Head of caudate nucleus (tissue), 42 donors: ENCODE data around the gene HTR1B.

Experiments
- DNase-seq, 42 donors: peaks; one replicate each; pipeline versions ENCODE4 v3.0.0 to v3.0.0-alpha.2; 2020 to 2021; ENCODE audit warnings: mixed read lengths in 7 of 42
- intact Hi-C: fragments of 100-400 bp; cut with DNase I; formaldehyde crosslinking; loops from one replicate; pipeline ENCODE4 v1.15.0; 2022

Gene HTR1B

DNA sequence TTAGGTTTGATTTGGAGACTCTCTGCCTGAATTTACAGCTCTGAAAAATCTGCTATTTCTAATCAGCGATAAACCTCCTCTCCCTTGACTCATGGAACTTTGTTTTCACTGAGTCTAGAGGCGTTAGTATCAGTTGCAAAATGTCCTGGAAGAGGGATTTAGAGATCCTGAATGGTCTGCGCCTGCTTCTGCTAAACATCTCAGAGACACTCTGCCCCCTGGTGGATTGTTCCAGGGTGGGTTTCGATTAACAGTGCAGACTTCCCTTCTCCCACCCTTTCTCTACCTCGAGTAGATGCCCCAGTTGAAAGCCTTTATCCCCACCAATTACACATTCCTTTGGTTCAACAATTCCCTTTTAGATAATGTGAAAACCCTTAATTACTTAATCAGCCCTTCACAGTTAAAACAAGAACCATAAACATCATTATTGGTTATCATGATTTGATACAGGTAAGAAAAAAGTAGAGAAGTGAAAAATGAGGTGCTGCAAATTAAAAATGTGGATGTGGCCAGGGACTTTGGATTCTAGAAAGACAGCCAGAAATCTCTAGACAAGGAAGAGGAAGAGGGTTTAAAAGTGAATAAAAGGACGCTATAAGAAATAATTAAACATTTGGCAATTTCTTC is 5.5 kb downstream of the HTR1B start:
- intact Hi-C loops: loop anchor here (10.0 kb wide), 1 partner anchor 1523 kb away; no protein-coding TSS in a partner anchor
- DNase-seq: peak in 38 of 42 donors; percentile 31 to 85 (median 68)

GRCh38 chr6:77456531-77457248 is 6.6 kb downstream of the HTR1B start:
- intact Hi-C loops: loop anchor here (10.0 kb wide), 1 partner anchor 1522 kb away; no protein-coding TSS in a partner anchor
- no peak for DNase-seq

DNA sequence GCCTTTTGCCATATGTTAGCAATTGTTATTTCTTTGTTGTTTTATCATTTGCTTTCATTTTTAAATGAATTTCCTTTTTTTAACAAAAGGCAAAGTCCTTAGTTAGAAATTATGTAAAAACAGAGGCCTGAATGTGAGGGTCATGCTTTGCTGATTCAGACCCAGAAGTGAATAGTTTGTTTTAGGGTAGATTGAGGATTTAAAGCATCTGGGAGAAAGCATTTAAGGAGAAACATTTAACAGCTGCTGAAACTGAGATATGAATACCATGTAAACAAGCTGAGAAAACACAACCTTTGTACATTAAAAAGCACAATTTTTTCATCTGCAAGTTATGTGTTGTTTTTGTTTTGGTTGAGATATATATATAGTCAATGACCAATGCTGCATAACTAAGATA is 8.0 kb downstream of the HTR1B start:
- DNase-seq: no peak
- intact Hi-C loops: loop anchor here (10.0 kb wide), 1 partner anchor 1520 kb away; no protein-coding TSS in a partner anchor

GRCh38 chr6:77454386-77454785 is 8.9 kb downstream of the HTR1B start:
- DNase-seq: peak in 13 of 42 donors; percentile 13 to 72 (median 43)
- intact Hi-C loops: loop anchor here (10.0 kb wide), 1 partner anchor 1520 kb away; no protein-coding TSS in a partner anchor

GRCh38 chr6:77451466-77451865 is 11.8 kb downstream of the HTR1B start:
- intact Hi-C loops: loop anchor here (10.0 kb wide), 1 partner anchor 1517 kb away; no protein-coding TSS in a partner anchor

GRCh38 chr6:77450924-77451323 is 12.4 kb downstream of the HTR1B start:
- DNase-seq: no peak
- intact Hi-C loops: loop anchor here (10.0 kb wide), 1 partner anchor 1516 kb away; no protein-coding TSS in a partner anchor

More at GRCh38 chr6:77451466-77451865, 11.8 kb downstream of the HTR1B start:
- DNase-seq: no peak

DNA sequence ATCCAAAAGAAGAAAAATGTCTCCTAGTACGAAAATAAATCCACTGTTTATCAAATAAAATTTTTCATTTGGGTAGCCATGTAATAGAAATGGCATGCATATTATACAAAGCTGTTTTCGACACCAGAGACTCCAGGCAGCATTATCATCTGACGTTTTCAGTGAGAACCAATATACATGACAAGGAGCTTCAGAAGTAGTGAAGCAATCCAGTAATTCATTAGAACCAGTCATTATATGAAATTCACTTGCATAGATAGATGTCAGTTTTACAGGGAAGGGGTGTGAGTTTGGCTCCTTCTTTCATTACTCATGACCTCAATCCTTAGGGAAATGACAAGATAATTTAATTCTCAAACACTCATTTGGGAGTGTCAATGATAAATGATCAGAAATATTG is 14.7 kb downstream of the HTR1B start:
- DNase-seq: no peak
- intact Hi-C loops: no loop called here

GRCh38 chr6:77447254-77447653 is 16.0 kb downstream of the HTR1B start:
- DNase-seq: no peak
- intact Hi-C loops: no loop called here

DNA sequence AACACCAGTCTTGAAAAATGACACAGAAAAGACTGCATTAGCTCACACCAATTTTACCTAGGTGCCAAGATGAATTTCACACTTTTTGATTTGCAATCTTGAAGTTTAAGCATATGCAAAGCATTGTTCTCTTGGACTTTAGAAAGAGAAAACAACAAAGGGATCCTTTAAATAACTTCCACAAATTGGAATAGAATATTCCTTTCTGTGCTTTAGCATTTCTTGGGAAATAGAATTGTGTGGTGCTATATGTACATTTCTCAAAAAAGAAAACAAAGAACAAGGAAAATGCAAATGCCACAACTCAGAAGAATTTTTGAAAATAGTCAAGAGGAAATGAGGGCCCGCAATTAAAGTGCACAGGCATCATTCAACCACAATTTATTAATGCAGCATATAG is 17.0 kb downstream of the HTR1B start:
- intact Hi-C loops: no loop called here
- no peak for DNase-seq

- intact Hi-C loops: no loop called here
- DNase-seq: no peak
Measured at GRCh38 chr6:77445214-77445613, 18.1 kb downstream of the HTR1B start.

DNA sequence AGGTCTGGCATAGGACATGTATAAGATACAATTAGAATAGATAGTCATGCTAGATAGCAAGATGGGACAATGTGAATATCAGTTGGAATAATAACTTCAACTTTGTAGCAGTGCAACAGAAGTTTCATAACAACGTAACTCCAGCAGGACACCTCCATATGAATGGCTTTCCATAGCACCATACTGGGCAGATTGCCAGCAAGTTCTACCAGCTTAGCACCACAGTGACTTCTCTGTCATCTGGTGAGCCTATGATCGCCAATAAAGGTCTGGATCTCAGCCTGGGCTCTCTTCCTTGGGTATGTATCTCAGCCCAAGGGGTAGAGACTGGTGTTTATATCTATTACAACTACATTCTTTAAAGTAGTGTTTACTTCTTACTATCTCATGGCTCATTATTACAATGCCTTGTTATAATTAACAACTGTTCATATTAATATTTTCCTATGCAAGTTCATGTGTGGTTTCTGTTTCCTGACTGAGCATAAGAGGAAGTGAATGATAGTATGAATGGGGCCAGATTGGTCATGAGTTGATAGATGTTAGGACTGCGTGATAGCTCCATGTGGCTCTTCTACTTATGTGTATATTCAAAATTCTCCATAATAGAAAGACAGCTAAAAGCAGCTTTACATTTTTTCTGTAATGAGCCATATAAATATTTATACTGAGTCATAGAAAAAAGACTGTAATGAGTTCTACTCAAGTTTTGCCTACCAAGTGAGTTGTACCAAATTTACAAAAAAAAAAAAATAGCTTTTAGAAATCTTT is 22.9 kb downstream of the HTR1B start:
- no peak for DNase-seq
- intact Hi-C loops: no loop called here

DNA sequence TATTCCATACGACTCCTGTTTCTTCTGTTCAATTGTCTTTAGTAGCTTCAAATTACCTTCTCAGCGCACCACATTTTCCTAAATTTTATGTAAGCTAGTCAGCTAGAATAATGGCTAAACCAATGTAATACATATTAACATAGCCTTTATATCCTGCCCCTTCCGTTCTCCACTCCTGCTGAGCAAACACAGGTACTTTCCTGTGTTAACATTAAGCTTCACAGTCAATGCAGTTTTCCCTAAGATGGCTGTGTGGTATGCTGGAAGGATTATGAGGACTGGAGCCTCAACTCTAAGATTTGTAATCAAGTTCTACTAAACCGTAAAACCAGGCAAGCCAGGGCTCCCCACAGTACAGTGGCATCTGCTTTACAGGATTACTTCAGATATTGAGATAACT is 29.4 kb downstream of the HTR1B start:
- no peak for DNase-seq
- intact Hi-C loops: no loop called here

DNA sequence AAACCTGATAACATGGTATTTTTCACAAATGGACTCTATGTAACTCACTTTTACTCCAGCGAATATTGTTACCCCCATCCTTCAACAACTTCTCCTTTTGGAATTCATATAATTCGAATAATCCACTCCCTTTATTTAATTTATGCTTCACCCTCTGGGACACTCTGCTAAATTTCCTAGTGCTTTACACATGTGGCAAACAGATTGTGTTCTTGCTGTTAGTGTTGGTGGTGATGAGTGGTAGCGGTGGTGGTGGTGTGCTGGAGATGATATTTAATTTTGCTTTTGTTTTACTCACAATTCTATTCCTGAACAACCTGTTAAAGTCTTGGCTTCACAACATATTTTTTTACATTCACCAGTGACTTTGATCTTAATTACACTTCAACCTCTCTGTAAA is 32.8 kb downstream of the HTR1B start:
- no peak for DNase-seq
- intact Hi-C loops: no loop called here

- DNase-seq: no peak
- intact Hi-C loops: no loop called here
Measured at GRCh38 chr6:77425671-77426070, 37.6 kb downstream of the HTR1B start.

- no peak for DNase-seq
- intact Hi-C loops: no loop called here
Measured at GRCh38 chr6:77425216-77425615, 38.1 kb downstream of the HTR1B start.

GRCh38 chr6:77424761-77425160 is 38.5 kb downstream of the HTR1B start:
- intact Hi-C loops: no loop called here
- DNase-seq: no peak

- intact Hi-C loops: no loop called here
- DNase-seq: no peak
Measured at GRCh38 chr6:77416839-77417238, 46.5 kb downstream of the HTR1B start.

GRCh38 chr6:77415706-77416105 is 47.6 kb downstream of the HTR1B start:
- no peak for DNase-seq
- intact Hi-C loops: no loop called here
